AG04450 (cell line): ENCODE results near the gene ATF6. TPM values are rescaled to one million over a fixed set of nuclear protein-coding genes. Genes with fewer than 3 reads are reported as not detected.

ENCODE experiments used
- CTCF ChIA-PET: fragments of 300-600, 350-600 bp; formaldehyde crosslinking; extraction: SDS; loops from one replicate; lab custom pipeline; 2022; ENCODE audit warnings: antibody characterized with exemption, inconsistent platforms; lab: Charles Lee
- POLR2A ChIA-PET: fragments of 350-600 bp; formaldehyde crosslinking; extraction: SDS; loops from one replicate; lab custom pipeline; 2021; ENCODE audit warnings: antibody characterized with exemption, inconsistent platforms; lab: Yijun Ruan, JAX
- DNase-seq: peaks from one replicate; pipeline ENCODE4 v3.0.0-alpha.2; 2011; ENCODE audit warnings: low read depth, low spot score
- H3K27ac ChIP-seq: one replicate; pipeline ENCODE4 v1.5.1; 2012; ENCODE audit warnings: low read depth, low read length, control low read depth
- H3K27me3 ChIP-seq: one replicate; pipeline ENCODE4 v1.6.0; 2012; ENCODE audit warnings: low read length; ENCODE audit not compliant: control insufficient read depth, insufficient read depth
- H3K4me3 ChIP-seq: 2 replicates; pipeline ENCODE4 v1.5.1; 2011; ENCODE audit warnings: mild to moderate bottlenecking, low read depth, low read length, control low read depth
- H3K9me3 ChIP-seq: 2 replicates; pipeline ENCODE4 v1.5.1; 2012; ENCODE audit warnings: low read length; ENCODE audit not compliant: control insufficient read depth, insufficient read depth
- polyA plus RNA-seq: library from polyadenylated mRNA; depleted of rRNA; stranded (reverse); fragments of >200 nt; gene quantifications from 2 replicates; pipeline ENCODE4 v1.2.3, GENCODE V29; 2011
- TF ChIP-seq, protein P1 (sequence below): IDR thresholded peaks from 2 replicates; pipeline ENCODE4 v1.5.1; 2011; ENCODE audit warnings: low read depth, low read length, control low read depth, inconsistent platforms

The ATF6 gene
- polyA plus RNA-seq, 1 experiment, result 33.6 TPM

DNA sequence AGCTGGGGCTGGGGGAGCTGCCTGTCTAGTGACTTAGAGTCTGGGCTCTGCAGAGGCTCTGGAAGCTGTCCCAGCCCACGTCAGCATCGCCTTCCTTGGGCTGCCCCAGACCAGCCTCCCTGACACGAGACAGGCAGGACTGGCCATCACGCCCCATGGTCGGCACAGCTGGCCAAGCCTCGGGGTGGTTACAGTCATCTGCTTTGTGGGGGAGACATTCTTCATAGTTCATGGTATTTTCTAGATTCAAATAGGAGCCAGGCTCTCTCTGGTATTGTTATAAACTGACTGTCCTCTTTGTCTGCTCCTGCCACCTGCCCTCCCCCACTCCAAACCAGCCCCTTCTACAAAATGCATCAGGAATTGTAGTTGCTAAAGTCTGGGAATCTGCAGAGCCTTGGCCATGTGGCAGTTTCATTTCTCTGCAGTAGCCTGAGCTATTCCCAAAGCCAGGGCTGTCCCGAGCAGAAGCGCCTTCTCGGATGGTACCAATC lies 228.1 kb downstream of the ATF6 start:
- Histone ChIP-seq H3K9me3 (no peaks in the 10 kb centered on the region; the same call in 1 of the 2 replicates), H3K4me3 (no peak overlapping the region), H3K27me3 (peaks cover 5% of the 10 kb centered on the region), H3K27ac (no peak overlapping the region)
- TF ChIP-seq, protein P1, sequence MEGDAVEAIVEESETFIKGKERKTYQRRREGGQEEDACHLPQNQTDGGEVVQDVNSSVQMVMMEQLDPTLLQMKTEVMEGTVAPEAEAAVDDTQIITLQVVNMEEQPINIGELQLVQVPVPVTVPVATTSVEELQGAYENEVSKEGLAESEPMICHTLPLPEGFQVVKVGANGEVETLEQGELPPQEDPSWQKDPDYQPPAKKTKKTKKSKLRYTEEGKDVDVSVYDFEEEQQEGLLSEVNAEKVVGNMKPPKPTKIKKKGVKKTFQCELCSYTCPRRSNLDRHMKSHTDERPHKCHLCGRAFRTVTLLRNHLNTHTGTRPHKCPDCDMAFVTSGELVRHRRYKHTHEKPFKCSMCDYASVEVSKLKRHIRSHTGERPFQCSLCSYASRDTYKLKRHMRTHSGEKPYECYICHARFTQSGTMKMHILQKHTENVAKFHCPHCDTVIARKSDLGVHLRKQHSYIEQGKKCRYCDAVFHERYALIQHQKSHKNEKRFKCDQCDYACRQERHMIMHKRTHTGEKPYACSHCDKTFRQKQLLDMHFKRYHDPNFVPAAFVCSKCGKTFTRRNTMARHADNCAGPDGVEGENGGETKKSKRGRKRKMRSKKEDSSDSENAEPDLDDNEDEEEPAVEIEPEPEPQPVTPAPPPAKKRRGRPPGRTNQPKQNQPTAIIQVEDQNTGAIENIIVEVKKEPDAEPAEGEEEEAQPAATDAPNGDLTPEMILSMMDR, result no peak
- no peak for DNase-seq
- ChIA-PET CTCF (interaction anchor here (0.9 to 1.5 kb wide), 2 partner anchors 43 to 201 kb away, joined by 3 to 5 read pairs; no protein-coding TSS in a partner anchor), POLR2A (no interaction called here)

- no peak overlapping the region for H3K4me3 ChIP-seq
- CTCF ChIA-PET, result no interaction called here
- DNase-seq, result no peak
- no peaks in the 10 kb centered on the region; the same call in 1 of the 2 replicates for H3K9me3 ChIP-seq
- no peak overlapping the region for H3K27ac ChIP-seq
- peaks cover 5% of the 10 kb centered on the region for H3K27me3 ChIP-seq
- POLR2A ChIA-PET, result interaction anchor here (0.6 kb wide), 1 partner anchor 115 kb away, joined by 3 read pairs; no protein-coding TSS in a partner anchor
- TF ChIP-seq, protein P1, result no peak
Measured at GRCh38 chr1:161997152-161997551, 231.0 kb downstream of the ATF6 start.

GRCh38 chr1:161998811-161999210 lies 232.7 kb downstream of the ATF6 start:
- TF ChIP-seq, protein P1, result no peak
- CTCF ChIA-PET, result no interaction called here
- peaks cover 5% of the 10 kb centered on the region for H3K27me3 ChIP-seq
- H3K4me3 ChIP-seq, result no peak overlapping the region
- no peak for DNase-seq
- POLR2A ChIA-PET, result no interaction called here
- no peaks in the 10 kb centered on the region; the same call in 1 of the 2 replicates for H3K9me3 ChIP-seq
- H3K27ac ChIP-seq, result no peak overlapping the region

- Histone ChIP-seq H3K27ac (no peak overlapping the region), H3K27me3 (peaks cover 5% of the 10 kb centered on the region), H3K4me3 (no peak overlapping the region), H3K9me3 (no peaks in the 10 kb centered on the region; the same call in 1 of the 2 replicates)
- DNase-seq, result no peak
- POLR2A ChIA-PET, result no interaction called here
- TF ChIP-seq, protein P1, result no peak
- CTCF ChIA-PET, result no interaction called here
Measured at GRCh38 chr1:161999301-162000052, 233.4 kb downstream of the ATF6 start.

- Histone ChIP-seq H3K9me3 (no peaks in the 10 kb centered on the region; the same call in 1 of the 2 replicates), H3K4me3 (no peak overlapping the region), H3K27ac (peak overlapping the region; percentile 2), H3K27me3 (peaks cover 5% of the 10 kb centered on the region)
- ChIA-PET POLR2A (no interaction called here), CTCF (no interaction called here)
- no peak for DNase-seq
- TF ChIP-seq, protein P1, result no peak
Measured at GRCh38 chr1:162000053-162000420, 233.9 kb downstream of the ATF6 start.
